A673 (cell line): ENCODE measurements around the gene GPR22. TPM values are rescaled to one million over a fixed set of nuclear protein-coding genes. Genes with fewer than 3 reads are reported as not detected.

Source experiments
- BruUV-seq: library from RNA; stranded (reverse); fragments of 400-500 nt; replicated peaks from 2 replicates; lab custom pipeline; 2021; lab: Mats Ljungman, UMichigan
- CTCF ChIA-PET: fragments of 300-600 bp; sonication (Branson Sonifier 250); formaldehyde crosslinking; loops from one replicate; lab custom pipeline; 2022; ENCODE audit warnings: antibody characterized with exemption; lab: Charles Lee
- POLR2A ChIA-PET: fragments of 300-600 bp; sonication (Branson Sonifier 250); formaldehyde crosslinking; loops from one replicate; lab custom pipeline; 2022; ENCODE audit warnings: antibody characterized with exemption; ENCODE audit not compliant: low non-redundant PET; lab: Charles Lee
- DNase-seq: peaks from one replicate; pipeline ENCODE4 v3.0.0-alpha.2; 2015; ENCODE audit warnings: low spot score
- H3K27ac ChIP-seq: fragments of 200-600 bp; sonication (generic); 2 replicates; pipeline ENCODE4 v1.5.1; 2016; ENCODE audit warnings: mixed run types, low read depth, mild to moderate bottlenecking, mixed read lengths, antibody characterized with exemption, low read length; ENCODE audit not compliant: poor library complexity, severe bottlenecking
- H3K27me3 ChIP-seq: fragments of 200-600 bp; sonication (generic); replicated peaks from 2 replicates; pipeline ENCODE4 v1.6.1; 2017; ENCODE audit warnings: mixed run types, low read depth, mild to moderate bottlenecking, mixed read lengths, antibody characterized with exemption, low read length; ENCODE audit not compliant: insufficient read depth, poor library complexity
- H3K36me3 ChIP-seq: fragments of 200-600 bp; sonication (generic); 2 replicates; pipeline ENCODE4 v1.6.1; 2016; ENCODE audit warnings: mixed run types, mild to moderate bottlenecking, mixed read lengths, antibody characterized with exemption, low read length; ENCODE audit not compliant: insufficient read depth, poor library complexity, severe bottlenecking
- H3K4me1 ChIP-seq: fragments of 200-600 bp; sonication (generic); 2 replicates; pipeline ENCODE4 v1.6.1; 2017; ENCODE audit warnings: mixed run types, mild to moderate bottlenecking, mixed read lengths, antibody characterized with exemption, low read length; ENCODE audit not compliant: insufficient read depth, poor library complexity, severe bottlenecking
- H3K4me3 ChIP-seq: fragments of 200-600 bp; sonication (generic); 2 replicates; pipeline ENCODE4 v1.5.1; 2016; ENCODE audit warnings: low read depth, mixed run types, mild to moderate bottlenecking, mixed read lengths, low read length; ENCODE audit not compliant: poor library complexity, severe bottlenecking
- H3K9me3 ChIP-seq: fragments of 200-600 bp; sonication (generic); 2 replicates; pipeline ENCODE4 v1.6.1; 2016; ENCODE audit warnings: mixed run types, low read depth, mild to moderate bottlenecking, mixed read lengths, antibody characterized with exemption, low read length; ENCODE audit not compliant: poor library complexity, severe bottlenecking
- CTCF ChIP-seq: fragments of 300-800, 200-600 bp; sonication (generic); conservative IDR thresholded peaks from 2 replicates; pipeline ENCODE4 v1.5.1; 2017; ENCODE audit warnings: low read depth, mild to moderate bottlenecking, antibody characterized with exemption, low read length, moderate library complexity, mixed read lengths
- EZH2 ChIP-seq: fragments of 200-600 bp; sonication (generic); IDR thresholded peaks from 2 replicates; pipeline ENCODE4 v1.6.1; 2017; ENCODE audit warnings: borderline replicate concordance, low read depth, mild to moderate bottlenecking, mixed read lengths, antibody characterized with exemption, low read length; ENCODE audit not compliant: poor library complexity, severe bottlenecking
- intact Hi-C: fragments of 100-400 bp; cut with micrococcal nuclease; formaldehyde crosslinking; loops from one replicate; pipeline ENCODE4 v1.10.0; 2022; ENCODE audit not compliant: unreplicated experiment
- total RNA-seq: library from RNA; stranded (reverse); gene quantifications from 2 replicates; pipeline ENCODE4 v1.2.3, GENCODE V29; 2021

The GPR22 gene
- total RNA-seq, 1 experiment from 2014 or later = not detected

GRCh38 chr7:107494884-107495283 is 25.0 kb downstream of the GPR22 start:
- no peaks in the 10 kb centered on the region for H3K27me3 ChIP-seq
- CTCF ChIA-PET = no interaction called here
- DNase-seq = no peak
- intact Hi-C loops = no loop called here
- H3K36me3 ChIP-seq = no peaks in the 10 kb centered on the region
- TF ChIP-seq CTCF = no peak
- no peak for TF ChIP-seq EZH2
- POLR2A ChIA-PET = no interaction called here
- no peak overlapping the region for H3K4me3 ChIP-seq
- H3K4me1 ChIP-seq = no peaks in the 10 kb centered on the region
- no peak overlapping the region for H3K27ac ChIP-seq
- H3K9me3 ChIP-seq = no peaks in the 10 kb centered on the region
- BruUV-seq = no TSS peak

GRCh38 chr7:107495516-107495915 is 25.7 kb downstream of the GPR22 start:
- TF ChIP-seq CTCF = no peak
- Histone ChIP-seq H3K4me1 (no peaks in the 10 kb centered on the region), H3K4me3 (no peak overlapping the region), H3K27ac (no peak overlapping the region), H3K27me3 (no peaks in the 10 kb centered on the region), H3K9me3 (no peaks in the 10 kb centered on the region), H3K36me3 (no peaks in the 10 kb centered on the region)
- no peak for DNase-seq
- intact Hi-C loops = no loop called here
- CTCF ChIA-PET = no interaction called here
- BruUV-seq = no TSS peak
- POLR2A ChIA-PET = no interaction called here

GRCh38 chr7:107499731-107500130 is 29.9 kb downstream of the GPR22 start:
- POLR2A ChIA-PET = no interaction called here

More at GRCh38 chr7:107499731-107500130, 29.9 kb downstream of the GPR22 start:
- H3K9me3 ChIP-seq = no peaks in the 10 kb centered on the region
- H3K36me3 ChIP-seq = no peaks in the 10 kb centered on the region
- H3K4me1 ChIP-seq = no peaks in the 10 kb centered on the region
- BruUV-seq = no TSS peak
- no peak for TF ChIP-seq EZH2
- no peak for TF ChIP-seq CTCF
- no peaks in the 10 kb centered on the region for H3K27me3 ChIP-seq
- DNase-seq = no peak
- no peak overlapping the region for H3K4me3 ChIP-seq
- intact Hi-C loops = loop anchor here (5.0 kb wide), 1 partner anchor 297 kb away; no protein-coding TSS in a partner anchor
- CTCF ChIA-PET = no interaction called here
- no peak overlapping the region for H3K27ac ChIP-seq
